ENCODE results near the gene ZNHIT2.

DNA sequence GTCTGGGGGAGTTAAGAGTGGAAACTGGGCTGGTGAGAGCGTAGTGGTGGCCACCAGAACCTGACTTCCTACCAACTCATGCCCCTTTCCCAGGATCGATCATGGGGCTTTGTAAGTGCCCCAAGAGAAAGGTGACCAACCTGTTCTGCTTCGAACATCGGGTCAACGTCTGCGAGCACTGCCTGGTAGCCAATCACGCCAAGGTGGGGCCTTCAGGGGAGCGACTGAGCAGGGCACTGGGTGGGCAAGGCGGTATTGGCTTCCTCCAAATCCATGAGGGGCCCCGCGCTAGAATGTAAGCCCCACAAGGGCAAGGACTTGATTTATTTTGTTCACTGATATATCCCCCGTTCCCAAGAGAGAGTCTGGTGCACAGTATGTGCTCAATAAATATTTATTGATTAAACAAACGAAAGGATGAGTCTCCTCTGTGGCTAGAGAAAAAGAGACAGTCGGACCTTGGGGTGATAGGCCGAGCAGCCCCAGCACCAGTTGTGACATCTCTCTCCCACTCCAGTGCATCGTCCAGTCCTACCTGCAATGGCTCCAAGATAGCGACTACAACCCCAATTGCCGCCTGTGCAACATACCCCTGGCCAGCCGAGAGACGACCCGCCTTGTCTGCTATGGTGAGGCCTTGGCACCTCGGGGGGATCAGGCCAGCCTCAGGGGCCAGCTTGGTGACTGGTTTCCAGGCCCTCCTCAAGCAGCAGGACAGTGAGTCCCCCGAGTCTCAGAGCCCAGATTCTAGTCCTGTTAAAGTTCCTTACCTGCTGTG is 32.7 kb downstream of the ZNHIT2 start:
- TF ChIP-seq POLR2A (IDR thresholded peaks at IDR 0.05; ENCODE audit: control extremely low read depth in 1 of 2, low read depth in 2 of 2, low read length in 2 of 2) (no peak), TAF1 (IDR thresholded peaks at IDR 0.05; ENCODE audit: low read depth, low read length) (no peak), EP300 (IDR thresholded peaks at IDR 0.05; ENCODE audit: borderline replicate concordance in 1 of 2, low read depth in 2 of 2, low read length in 2 of 2) (no peak), JUND (IDR thresholded peaks at IDR 0.05; ENCODE audit: low read length) (no peak), EGR1 (IDR thresholded peaks at IDR 0.05; ENCODE audit: borderline replicate concordance, low read depth, low read length) (no peak), POLR2AphosphoS5 (IDR thresholded peaks at IDR 0.05; ENCODE audit: low read depth, low read length) (no peak; the same call in 1 of the 2 replicates), EZH2 (IDR thresholded peaks at IDR 0.05; ENCODE audit: low read depth, low read length, severe bottlenecking) (no peak), CEBPB (IDR thresholded peaks at IDR 0.05; ENCODE audit: low read depth, low read length) (no peak)
- TF ChIP-seq, protein P1, sequence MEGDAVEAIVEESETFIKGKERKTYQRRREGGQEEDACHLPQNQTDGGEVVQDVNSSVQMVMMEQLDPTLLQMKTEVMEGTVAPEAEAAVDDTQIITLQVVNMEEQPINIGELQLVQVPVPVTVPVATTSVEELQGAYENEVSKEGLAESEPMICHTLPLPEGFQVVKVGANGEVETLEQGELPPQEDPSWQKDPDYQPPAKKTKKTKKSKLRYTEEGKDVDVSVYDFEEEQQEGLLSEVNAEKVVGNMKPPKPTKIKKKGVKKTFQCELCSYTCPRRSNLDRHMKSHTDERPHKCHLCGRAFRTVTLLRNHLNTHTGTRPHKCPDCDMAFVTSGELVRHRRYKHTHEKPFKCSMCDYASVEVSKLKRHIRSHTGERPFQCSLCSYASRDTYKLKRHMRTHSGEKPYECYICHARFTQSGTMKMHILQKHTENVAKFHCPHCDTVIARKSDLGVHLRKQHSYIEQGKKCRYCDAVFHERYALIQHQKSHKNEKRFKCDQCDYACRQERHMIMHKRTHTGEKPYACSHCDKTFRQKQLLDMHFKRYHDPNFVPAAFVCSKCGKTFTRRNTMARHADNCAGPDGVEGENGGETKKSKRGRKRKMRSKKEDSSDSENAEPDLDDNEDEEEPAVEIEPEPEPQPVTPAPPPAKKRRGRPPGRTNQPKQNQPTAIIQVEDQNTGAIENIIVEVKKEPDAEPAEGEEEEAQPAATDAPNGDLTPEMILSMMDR (IDR thresholded peaks at IDR 0.05; ENCODE audit: control extremely low read depth in 1 of 3, insufficient read depth in 1 of 3, low read depth in 1 of 3, low read length in 3 of 3), result no peak
- TF ChIP-seq, protein P2, sequence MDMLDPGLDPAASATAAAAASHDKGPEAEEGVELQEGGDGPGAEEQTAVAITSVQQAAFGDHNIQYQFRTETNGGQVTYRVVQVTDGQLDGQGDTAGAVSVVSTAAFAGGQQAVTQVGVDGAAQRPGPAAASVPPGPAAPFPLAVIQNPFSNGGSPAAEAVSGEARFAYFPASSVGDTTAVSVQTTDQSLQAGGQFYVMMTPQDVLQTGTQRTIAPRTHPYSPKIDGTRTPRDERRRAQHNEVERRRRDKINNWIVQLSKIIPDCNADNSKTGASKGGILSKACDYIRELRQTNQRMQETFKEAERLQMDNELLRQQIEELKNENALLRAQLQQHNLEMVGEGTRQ (IDR thresholded peaks at IDR 0.05; ENCODE audit: low read length), result no peak
